NCI-H226 (cell line): ENCODE data around the gene ERBB4.

Source experiments
- DNase-seq: peaks from one replicate; pipeline ENCODE4 v3.0.0-alpha.2; 2015

Gene ERBB4

GRCh38 chr2:211981451-211981850 lies 557.2 kb downstream of the ERBB4 start:
- DNase-seq, result no peak

- DNase-seq, result no peak
Measured at GRCh38 chr2:211976076-211976475, 562.5 kb downstream of the ERBB4 start.

DNA sequence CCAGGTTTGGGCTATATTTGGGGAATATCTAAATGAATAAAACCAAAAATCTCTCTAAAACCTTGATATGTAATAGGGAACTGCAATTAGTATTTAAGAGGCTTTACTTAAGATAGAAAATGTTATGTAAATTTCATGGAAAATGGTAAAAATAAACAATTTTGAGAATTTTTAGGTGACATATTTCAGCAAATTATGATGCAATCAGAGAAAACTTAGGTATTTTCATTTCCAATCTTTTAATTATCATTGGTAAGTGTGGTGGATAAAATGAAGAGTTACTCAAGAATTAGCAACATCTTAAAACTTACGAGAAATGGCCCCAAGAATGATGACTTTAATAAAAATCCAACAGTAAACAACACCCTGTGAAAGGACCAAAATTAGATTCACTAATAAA lies 571.4 kb downstream of the ERBB4 start:
- no peak for DNase-seq

DNA sequence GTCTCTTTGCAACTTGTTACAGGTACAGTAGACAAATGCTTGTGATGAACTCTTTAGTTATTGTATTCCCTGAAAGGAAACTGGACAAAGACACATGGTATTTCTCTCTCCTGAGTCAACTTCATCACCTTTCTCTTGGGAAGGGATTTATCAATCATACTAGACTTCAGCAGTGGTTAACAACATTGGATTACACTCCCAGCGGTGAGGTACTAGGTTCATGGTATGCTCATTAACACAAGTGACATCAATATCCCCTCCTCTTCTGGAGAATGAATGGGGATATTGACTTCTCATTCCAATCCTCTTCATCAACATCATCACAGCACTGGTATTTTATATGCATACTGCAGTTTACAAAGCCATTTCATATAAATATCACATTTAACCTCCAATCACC lies 574.6 kb downstream of the ERBB4 start:
- no peak for DNase-seq

DNA sequence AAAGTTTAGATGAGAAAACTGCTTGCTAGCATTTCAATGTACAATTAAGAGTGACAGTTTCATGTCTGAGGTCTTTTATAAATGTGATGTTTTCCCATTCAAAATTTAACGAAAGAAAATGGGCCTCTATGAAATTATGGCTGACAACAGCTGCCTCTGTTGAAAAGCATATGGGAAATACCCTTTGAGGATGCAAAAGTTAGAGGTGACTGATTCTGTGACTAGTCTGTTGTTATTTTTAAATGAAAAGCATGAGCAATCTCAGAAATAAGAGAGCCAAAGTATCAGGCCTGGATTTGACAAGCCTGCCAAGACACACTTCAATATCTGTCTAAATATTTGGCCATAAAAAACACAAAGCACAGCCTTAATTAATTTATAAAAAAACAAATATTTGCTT lies 580.8 kb downstream of the ERBB4 start:
- DNase-seq, result no peak

DNA sequence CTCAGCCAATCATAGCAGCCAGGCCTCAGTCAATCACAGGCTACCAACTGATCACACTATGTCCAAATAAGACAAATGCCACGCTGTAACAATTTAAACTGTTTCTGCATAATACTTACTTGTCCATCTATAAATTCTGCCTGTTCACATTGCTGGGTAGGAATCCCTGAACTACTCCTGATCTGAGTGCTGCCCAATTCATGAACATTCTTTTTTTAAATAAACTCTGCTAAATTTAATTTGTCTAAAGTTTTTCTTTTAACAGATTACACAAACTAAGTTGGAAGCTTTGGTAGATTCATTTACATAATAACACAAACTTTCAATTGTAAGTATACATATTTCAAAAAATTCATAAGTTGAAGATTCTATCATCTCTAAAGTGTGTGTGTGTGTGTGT lies 583.0 kb downstream of the ERBB4 start:
- no peak for DNase-seq

DNA sequence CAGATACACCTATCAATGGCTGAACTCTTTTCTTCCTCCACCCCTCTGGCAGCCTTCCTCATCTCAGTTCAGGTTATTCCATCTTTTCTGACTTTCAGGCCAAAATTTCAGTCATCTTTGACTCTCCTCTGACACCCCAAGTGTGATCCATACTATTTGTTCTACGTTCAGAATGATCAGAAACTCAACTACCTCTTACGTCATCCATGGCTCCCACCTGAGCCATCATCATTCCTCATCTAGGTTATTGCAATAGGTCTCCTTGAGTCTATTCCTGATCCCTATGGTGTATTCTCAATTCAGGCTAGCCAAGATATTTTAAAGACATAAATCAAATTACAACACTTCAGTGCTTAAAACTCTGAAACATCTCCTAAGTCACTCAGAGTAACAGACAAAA lies 589.7 kb downstream of the ERBB4 start:
- DNase-seq, result no peak

DNA sequence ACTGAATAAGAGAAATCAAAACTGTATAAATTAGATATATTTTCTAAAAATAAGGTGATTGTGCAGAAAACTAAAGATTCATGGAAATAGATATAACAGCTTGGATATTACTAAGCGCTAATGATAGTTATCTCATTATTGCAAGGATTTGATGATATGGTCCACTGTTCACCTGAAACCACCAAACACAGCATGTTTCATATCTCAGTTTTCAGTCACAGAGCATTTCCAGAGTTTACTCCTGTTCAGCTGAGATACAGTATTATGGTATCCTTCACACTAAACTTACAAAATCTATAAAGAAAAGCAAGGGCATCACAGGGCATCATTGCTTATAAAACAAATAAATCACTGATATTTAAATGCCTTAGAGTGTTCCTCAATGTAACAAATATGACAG lies 591.6 kb downstream of the ERBB4 start:
- DNase-seq, result no peak

- DNase-seq, result no peak
Measured at GRCh38 chr2:211944572-211944971, 594.0 kb downstream of the ERBB4 start.

GRCh38 chr2:211942153-211942552 lies 596.4 kb downstream of the ERBB4 start:
- DNase-seq, result no peak

DNA sequence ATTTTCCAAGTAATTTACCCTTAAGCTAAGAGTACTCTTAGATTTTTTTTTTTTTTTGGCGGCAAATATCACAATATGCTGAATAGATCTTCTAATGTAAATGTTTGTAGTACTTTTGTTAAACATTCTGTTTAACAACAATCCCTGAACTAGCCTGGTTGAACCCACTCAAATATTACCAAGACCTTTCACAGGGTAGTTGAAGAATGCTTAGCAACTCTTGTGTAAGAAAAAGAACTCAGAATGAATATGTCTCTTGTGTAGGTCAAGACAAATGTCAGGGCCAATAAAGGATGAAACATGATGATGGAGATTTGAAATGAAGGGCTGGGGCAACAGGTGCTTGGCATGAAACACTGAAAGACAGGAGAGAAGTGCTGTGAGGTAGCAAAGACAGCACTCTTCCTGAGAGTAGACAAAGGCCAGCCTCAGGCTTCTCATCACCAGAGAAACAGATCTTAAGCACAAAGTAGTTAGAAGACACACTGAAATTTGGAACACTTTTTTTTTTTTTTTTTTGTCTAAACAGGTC lies 597.3 kb downstream of the ERBB4 start:
- no peak for DNase-seq

DNA sequence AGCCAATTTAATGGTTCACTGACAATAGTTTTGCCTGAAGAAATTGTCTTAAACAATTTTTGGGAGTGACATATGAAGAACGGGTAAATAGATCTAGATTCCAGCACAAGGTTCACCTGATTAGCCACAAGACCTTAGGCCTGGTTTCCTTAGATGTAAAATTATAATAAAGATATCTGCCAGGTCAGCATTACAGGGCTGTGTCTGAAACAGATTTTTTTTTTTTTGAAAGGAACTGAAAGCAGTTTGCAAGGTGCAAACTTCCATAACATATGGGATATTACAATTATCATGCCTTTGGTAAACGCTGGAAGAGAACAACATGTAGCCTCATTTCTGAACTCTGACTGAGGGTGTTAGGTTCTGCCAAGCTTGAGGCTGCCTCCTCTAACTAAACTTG lies 599.4 kb downstream of the ERBB4 start:
- no peak for DNase-seq

GRCh38 chr2:211934811-211935210 lies 603.8 kb downstream of the ERBB4 start:
- no peak for DNase-seq

DNA sequence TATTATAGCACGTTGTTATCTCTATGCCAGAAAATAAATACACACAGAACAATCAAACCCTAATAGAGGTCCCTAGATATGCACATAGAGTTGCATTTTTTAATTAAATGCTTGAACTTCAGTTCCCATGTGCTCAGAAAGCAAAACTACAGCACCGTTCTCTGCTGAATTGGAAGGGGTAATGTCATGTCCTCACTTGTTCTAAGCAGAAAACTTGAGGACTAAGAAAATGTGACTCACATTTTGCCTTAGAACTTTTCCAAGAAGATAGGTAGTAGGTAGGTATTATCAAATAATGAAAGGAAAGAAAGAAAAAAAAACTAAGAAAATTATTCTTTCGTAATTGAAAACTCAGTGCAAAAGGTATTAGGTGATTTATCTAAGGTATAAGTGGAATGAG lies 607.3 kb downstream of the ERBB4 start:
- no peak for DNase-seq

- no peak for DNase-seq
Measured at GRCh38 chr2:211930331-211930730, 608.3 kb downstream of the ERBB4 start.

DNA sequence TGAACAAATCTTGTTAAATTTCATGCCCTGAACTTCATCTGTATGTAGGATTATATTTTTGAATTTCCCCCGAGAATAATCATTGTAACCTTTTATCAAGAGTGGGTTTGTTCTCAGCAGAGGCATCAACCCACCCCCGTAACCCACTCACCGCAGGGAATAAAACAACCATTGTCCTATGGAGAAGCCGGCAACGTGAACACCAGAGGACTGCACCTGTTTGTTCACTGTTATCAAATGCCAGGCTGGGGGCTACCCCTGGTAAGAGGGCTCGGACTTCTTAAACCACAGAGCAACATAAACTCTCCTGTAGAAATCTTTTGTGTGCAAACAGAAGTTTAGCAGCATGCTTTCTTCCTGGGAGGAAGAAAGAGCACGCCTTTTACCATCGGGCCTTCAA lies 610.4 kb downstream of the ERBB4 start:
- no peak for DNase-seq

GRCh38 chr2:211923019-211923418 lies 615.6 kb downstream of the ERBB4 start:
- no peak for DNase-seq

DNA sequence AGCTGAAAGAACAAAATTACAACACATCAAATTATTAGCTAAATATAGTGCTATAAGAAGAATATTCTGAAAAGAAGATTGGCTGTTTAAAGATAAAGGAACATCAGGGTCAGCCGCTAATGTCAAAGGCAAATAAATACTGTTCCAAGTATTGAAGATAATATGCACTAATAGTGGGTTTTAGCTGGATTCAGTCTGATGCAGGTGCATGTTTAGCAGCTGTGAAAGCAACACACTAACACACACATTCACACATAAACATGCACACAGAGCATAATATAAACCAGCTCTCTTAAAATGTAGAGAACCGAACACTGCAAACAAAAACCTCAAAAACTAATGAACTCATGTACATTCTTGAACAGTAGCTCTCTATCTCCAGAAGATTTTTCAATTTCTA lies 634.6 kb downstream of the ERBB4 start:
- DNase-seq, result no peak

- DNase-seq, result no peak
Measured at GRCh38 chr2:211901226-211901846, 637.3 kb downstream of the ERBB4 start.

DNA sequence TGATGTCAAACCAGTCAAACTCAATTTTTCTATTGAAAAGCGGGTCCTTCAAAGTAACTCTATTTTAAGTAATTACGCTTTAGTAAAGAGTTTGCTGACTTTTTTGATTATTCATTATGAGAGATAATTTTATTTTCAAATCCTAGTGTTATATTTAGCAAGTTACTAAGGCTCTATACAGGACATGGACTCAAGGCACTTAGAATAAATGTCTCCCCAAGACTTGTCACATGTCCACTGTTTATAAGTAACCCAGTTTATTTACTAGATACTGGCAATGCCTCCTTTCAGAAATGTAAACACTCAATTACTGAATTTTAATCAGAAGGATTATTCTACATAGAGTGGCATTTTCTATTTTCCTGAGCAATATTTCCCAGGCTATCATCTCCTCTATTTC lies 638.1 kb downstream of the ERBB4 start:
- no peak for DNase-seq

DNA sequence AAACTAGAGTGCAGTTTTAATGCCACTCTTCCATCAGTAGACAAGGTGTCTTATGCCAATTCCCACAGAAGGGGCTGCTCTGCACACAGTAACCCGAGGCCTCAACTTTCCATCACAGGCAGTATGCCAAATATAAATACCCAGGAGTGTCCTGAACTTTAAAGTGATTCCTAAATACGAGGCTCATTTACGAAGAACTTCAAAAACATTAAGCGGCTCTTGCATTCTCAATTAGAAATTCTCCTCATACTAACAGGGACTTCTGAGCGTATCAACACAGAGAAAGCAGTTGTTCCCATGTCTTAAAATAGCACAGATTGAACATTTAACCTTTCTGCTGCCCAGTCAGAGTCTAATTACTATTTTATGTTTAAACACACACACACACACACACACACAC lies 638.6 kb downstream of the ERBB4 start:
- no peak for DNase-seq

- no peak for DNase-seq
Measured at GRCh38 chr2:211898702-211899101, 639.9 kb downstream of the ERBB4 start.

DNA sequence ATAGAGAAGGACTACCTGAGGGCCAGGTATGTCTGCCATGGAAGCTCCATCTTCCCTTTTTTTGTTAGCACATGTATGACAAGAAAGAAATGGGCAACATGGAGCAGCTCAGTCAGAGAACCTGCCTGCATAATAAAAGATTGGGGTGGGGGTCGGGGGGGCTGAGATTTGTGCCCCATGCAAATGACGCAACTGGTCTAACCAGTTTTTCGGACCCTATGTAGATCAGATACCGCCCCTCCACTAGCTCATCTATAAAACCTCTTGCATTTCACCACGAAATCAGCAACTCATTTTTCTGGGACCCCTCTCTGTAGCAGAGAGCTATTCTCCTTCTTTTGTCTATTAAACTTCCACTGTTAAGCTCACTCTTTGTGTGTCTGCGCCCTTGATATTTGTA lies 657.2 kb downstream of the ERBB4 start:
- DNase-seq, result no peak

DNA sequence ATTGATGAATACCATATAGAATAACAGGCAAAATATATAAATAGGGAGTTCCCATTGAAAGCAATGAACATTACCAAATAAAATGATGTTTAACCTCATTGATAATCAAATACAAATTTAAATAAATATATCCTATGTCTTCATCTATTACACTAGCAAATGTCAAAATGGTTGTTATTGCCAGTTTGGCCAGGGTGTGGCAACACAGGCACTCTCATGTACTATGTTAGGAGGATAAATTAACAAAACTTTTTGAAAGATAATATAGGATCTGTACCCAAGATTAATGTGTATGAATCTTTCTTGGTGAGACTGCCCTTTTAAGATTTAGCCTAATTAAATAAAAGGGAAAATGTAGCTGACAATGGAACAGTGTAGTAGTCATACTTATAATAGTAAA lies 659.3 kb downstream of the ERBB4 start:
- no peak for DNase-seq

DNA sequence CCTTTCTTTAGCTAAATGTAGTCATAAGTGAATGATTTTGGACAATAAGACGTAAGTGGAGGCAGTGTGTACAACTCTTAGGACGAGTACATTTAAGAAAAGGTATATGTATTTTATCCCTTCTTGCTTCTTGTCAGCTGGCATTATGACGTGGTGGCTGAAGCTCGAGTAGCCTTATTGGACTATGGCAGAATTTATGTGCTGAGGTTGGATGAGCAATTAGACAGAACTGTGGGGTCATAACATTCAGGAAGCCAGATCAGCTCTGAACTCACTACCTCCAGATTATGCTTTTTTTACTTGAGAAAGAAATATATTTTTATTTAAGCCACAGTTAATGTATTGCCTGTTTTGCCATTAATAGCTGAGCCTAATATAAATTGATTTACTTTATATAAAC lies 661.5 kb downstream of the ERBB4 start:
- no peak for DNase-seq

- DNase-seq, result no peak
Measured at GRCh38 chr2:211875488-211875887, 663.1 kb downstream of the ERBB4 start.
